ENCODE measurements around the gene EHD4.

GRCh38 chr15:41923401-41923997 lies 48.9 kb downstream of the EHD4 start:
- TF ChIP-seq GATA2 (IDR thresholded peaks at IDR 0.05; ENCODE audit: low read depth, low read length) (no peak), GATA3 (IDR thresholded peaks at IDR 0.05; ENCODE audit: low read depth, low read length) (no peak)
